GM18511 (cell line): ENCODE results near the gene SSTR3.
"Not testable (repeated sequence)": the region's sequence is repeated elsewhere in the genome, so short reads cannot be mapped to it uniquely, and the experiment has no call there.

Experiments
- ATAC-seq: cut with Tn5 transposase; IDR thresholded peaks from one replicate; pipeline ENCODE4 v1.9.1; 2021; ENCODE audit warnings: mild to moderate bottlenecking, moderate library complexity; ENCODE audit not compliant: unreplicated experiment

SSTR3 gene

DNA sequence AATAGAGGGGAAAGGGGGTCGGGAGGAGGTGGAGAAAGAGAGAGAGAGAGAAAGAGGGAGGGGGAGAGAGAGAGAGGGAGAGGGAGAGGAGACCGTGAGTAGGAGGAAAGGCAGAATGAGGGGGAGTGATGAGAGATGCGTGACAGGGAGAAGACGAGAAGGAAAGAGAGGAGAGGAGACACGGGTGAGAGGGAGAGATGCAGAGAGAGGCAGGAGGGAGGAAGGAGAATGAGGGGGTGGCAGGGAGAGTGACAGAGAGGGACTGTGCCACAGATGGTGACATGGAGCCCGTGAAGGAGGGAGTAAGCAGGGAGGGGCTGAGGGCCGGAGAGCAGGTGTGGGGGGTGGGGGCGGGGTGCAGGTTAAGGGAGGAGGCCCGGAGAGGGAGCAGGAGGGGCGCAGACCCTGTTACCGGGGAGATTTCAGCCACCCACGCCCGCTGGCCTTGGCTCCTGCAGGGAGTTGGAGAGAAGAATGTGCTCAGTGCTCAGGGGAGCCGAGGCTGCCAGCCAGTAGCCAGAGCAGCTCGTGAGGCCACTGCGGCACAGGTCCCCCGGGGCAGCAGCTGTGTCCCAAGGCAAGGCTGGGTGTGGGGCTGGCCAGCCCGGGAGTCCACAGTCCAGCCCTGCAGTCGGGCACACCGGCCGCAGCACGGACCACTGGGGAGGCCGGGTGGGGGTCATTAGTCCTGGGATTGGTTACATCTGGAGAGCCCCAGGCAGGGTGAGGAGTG is at the start of gene SSTR3:
Gene SSTR3 (minus strand): TSS at position 304 of the 733 bp plus-strand sequence. CDS start 4,674 bp downstream, outside the sequence.
- no peak for ATAC-seq

- no peak for ATAC-seq
Observed at GRCh38 chr22:37260901-37261336, 48.6 kb upstream of the SSTR3 start.

GRCh38 chr22:37260155-37260795 is 48.0 kb upstream of the SSTR3 start:
- no peak for ATAC-seq

- ATAC-seq, result no peak
Observed at GRCh38 chr22:37259540-37260029, 47.3 kb upstream of the SSTR3 start.

- no peak for ATAC-seq
Observed at GRCh38 chr22:37258753-37259401, 46.6 kb upstream of the SSTR3 start.

DNA sequence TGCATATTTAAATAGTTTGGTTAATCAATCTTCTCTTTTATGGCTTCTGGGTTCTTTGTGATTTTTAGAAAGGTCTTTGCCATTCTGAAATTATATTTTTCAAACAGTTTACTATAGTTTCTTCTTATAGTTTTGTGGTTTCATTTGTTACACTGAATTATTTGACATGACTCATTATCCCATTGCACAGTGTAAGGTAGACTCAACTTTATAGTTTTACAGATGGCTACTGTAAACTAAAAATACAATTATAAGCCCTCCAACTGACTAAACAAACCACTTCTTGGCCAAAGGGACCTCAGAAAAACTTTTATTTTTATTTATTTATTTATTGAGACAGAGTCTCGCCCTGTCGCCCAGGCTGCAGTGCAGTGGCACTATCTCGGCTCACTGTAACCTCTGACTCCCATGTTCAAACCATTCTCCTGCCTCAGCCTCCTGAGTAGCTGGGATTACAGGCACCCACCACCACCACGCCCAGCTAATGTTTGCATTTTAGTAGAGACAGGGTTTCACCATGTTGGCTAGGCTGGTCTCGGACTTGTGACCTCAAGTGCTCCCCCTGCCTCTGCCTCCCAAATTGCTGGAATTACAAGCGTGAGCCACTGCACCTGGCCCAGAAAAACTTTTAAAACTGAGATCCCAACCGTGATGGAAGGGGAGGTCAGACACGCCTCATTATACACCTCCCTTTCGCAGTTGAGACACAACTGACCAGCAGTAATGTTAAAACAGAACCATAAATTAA is 45.9 kb upstream of the SSTR3 start:
- ATAC-seq, result no peak

DNA sequence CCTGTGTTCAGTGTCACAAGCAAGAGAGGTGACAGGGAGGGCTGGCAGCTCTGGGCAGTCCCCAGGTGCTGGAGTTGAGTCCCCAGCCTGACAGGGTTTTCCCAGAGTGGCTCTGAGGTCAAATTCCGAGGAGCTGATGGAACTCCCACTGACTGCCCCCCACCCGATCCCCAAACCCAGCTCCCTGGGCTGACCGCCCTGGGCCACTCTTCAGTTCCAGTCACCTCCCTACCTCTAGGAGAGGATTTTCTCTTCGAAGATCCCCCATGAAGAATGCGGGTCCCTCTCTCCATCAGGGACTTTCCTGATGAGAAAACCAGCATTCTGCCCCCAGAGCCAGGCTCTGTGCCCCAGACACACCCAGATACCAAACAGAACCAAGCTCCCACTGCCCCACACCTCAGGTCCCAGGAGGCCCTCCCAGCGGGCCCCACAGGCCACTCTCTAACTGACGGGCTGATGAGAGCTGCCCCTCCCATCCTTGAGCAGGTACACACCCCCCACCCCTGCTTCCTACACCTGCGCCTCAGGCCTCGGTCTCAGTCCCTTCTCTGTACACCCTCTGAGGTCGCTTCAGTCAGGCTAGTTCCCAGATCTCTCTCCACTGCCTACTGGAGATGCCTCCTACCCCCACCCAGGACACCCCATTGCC is 43.9 kb upstream of the SSTR3 start:
- ATAC-seq, result no peak

- ATAC-seq, result no peak
Observed at GRCh38 chr22:37255558-37256006, 43.3 kb upstream of the SSTR3 start.

DNA sequence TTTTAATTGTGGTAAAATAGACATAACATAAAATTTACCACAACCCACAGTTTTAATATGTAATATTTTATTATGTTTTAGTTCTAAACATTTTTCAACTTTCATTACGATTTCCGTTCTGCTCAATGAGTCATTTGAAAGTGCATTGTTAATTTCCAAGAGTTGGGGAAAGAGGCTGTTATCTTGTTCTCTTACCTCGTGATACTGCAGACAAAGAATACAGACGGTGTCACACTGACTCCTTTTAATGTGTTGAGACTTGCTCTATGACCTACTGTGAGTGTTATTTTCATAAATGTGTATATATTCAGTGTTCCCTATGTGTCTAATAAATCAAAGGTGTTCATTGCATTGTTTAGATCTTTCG is 42.6 kb upstream of the SSTR3 start:
- no peak for ATAC-seq

DNA sequence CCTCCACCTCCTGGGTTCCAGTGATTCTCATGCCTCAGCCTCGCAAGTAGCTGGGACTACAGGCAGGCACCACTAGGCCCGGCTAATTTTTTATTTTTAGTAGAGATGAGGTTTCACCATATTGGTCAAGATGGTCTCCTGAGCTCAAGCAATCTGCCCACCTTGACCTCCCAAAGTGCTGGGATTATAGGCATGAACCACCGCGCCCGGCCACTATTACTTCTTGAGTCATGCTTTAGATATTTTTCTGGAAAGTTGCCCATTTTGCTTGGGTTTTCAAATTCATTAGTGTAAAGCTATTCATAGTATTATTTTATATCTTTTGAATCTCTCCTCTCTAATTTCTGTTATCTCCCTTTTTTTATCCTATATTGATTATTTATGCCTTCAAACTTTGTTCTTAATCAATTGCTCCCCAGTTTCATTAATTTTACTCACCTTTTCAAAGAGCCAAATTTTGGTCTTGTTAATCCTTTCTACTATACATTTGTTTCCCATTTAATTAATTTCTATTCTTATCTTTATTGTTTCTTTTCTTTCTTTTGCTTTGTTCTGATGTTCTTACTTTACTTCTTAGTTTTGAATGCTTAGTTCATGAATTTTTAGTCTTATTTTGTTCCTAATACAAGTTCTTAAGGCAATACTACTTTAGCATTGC is 42.1 kb upstream of the SSTR3 start:
- ATAC-seq, result no peak

DNA sequence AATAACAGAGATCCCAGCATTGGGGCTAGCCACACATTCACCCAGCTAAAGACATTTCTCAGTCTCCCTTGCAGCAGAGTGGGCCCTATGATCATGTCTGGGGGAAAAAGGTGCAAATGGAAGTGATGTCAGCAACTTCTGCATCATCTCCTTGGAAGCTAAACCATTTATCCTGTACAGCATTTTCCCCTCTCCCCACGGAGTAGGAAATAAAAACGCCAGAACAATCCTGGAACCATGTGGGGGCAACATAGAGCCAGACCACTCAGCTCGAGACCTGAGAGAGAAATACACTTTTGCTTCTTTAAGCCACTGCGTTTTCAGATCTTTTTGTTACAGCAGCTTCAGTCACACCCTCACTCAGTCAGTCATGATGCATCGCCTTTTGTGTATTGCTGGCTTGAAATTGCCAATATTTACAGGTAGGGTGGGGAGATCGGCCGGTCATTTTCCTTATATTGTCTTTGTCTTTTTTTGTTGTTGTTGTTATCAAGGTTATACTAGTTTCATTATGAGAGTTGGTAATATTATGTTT is 40.9 kb upstream of the SSTR3 start:
- no peak for ATAC-seq

DNA sequence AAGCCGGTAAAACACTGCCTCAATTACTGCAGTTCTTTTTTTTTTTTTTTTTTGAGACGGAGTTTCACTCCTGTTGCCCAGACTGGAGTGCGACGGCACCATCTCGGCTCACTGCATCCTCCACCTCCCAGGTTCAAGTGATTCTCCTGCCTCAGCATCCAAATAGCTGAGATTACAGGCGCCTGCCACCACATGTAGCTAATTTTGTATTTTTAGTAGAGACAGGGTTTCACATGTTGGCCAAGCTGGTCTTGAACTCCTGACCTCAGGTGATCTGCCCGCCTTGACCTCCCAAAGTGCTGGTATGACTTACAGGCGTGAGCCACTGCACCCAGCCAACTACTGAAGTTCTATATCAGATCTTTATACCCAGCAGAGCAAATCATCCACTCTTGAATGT is 39.6 kb upstream of the SSTR3 start:
- not testable (repeated sequence) for ATAC-seq

GRCh38 chr22:37249986-37250385 is 37.7 kb upstream of the SSTR3 start:
- ATAC-seq, result no peak

GRCh38 chr22:37248251-37248650 is 36.0 kb upstream of the SSTR3 start:
- no peak for ATAC-seq

DNA sequence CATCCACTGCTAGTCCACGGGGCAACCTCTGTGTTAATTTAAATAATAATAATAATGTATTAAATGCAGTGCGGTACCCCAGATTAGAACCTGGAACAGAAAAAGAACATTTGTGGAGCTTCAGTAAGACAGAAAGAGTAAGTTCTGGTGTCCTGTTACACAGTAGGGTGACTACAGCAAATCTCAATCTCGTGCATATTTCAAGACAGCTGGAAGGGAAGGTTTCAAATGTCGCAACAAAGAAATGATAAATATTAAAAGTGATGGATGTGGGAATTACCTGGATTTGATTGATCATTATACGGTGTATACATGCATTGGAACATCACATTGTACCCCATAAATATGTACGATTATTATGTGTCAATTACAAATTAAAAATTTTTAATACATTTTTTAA is 33.5 kb upstream of the SSTR3 start:
- no peak for ATAC-seq

GRCh38 chr22:37244922-37245722 is 32.8 kb upstream of the SSTR3 start:
- no peak for ATAC-seq

DNA sequence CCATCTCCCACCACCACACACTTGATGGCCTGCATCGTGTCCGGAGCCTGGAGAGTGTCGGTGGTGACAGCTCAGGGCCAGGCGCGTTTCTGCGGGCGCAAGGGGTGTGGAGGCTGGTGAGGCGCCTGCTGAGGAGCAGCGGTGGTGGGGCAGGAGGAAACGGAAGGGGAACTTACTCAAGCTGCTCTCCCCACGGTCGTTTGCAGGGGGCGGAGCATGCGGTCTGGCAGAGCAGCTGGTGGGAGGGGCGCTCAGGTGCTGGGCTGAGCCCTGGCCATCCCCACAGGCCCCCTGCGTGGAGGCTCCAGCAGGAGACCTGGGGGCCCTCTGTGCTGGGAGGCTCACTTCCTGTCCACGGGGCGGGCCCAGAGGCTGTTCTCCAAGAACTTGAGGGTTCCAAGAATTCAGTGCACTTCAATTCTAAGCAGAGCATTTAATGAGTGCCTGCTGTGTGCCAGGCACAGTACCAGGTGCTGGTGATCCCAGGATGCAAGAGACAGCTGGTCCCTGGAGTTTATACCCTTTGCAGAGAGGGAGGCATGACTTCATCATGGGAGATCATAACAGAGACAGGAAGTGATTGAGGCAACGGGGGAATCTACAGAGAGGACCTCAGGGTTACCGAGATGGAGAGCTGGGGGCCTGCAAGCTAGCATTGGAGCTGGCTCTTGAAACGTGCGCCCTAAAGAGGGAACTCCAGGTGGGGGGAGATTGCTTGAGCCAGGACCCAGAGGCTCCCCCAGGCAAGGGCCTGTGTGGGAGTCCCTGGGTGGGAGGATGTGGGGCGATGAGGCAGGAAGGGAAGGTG is 32.0 kb upstream of the SSTR3 start, which contains the start of gene RAC2:
Gene RAC2 (minus strand): TSS at position 156 of the 808 bp plus-strand sequence. CDS start 121 bp downstream, at position 35.
- ATAC-seq, result peak; percentile 49
